SK-N-SH (cell line): ENCODE results near the gene SRD5A3. TPM values are rescaled to one million over a fixed set of nuclear protein-coding genes. Genes with fewer than 3 reads are reported as not detected.
"Not testable (repeated sequence)": the region's sequence is repeated elsewhere in the genome, so short reads cannot be mapped to it uniquely, and the experiment has no call there.

Experiments used
- CTCF ChIA-PET: fragments of 300-600, 350-600 bp; formaldehyde crosslinking; extraction: SDS; loops from one replicate; lab custom pipeline; 2021; lab: Yijun Ruan, JAX
- POLR2A ChIA-PET: fragments of 350-600 bp; sonication (Branson Sonifier 250); formaldehyde crosslinking; extraction: SDS; loops from one replicate; lab custom pipeline; 2020; ENCODE audit warnings: antibody characterized with exemption, inconsistent platforms; lab: Yijun Ruan, JAX
- DNase-seq: peaks from one replicate; pipeline ENCODE4 v3.0.0; 2012
- H2AFZ ChIP-seq: fragments of 200-600 bp; sonication (generic); 2 replicates; pipeline ENCODE4 v1.8.1; 2016; ENCODE audit warnings: antibody characterized with exemption, mild to moderate bottlenecking, low read depth
- H3F3A ChIP-seq: fragments of 200-600 bp; sonication (generic); replicated peaks from 2 replicates; pipeline ENCODE3; 2016; ENCODE audit warnings: antibody characterized with exemption, mild to moderate bottlenecking; ENCODE audit not compliant: insufficient read depth
- H3K27ac ChIP-seq, 2 experiments: fragments of 200-500 bp in 1 of 2; fragments of 200-600 bp in 1 of 2; sonication (Bioruptor generic) in 1 of 2; sonication (generic), shearing (Covaris generic) in 1 of 2; 2 replicates each; pipeline versions ENCODE4 v1.5.1 to v1.6.1; 2014 to 2016; ENCODE audit warnings: low read depth in 2 of 2, inconsistent platforms in 1 of 2, low read length in 1 of 2, mild to moderate bottlenecking in 1 of 2, mixed read lengths in 1 of 2
- H3K27me3 ChIP-seq: fragments of 200-600 bp; sonication (generic), shearing (Covaris generic); 2 replicates; pipeline ENCODE4 v1.6.1; 2016; ENCODE audit warnings: mixed run types; ENCODE audit not compliant: insufficient read depth
- H3K36me3 ChIP-seq, 2 experiments: fragments of 200-500 bp in 1 of 2; fragments of 200-600 bp in 1 of 2; sonication (Bioruptor generic) in 1 of 2; sonication (generic) in 1 of 2; replicated peaks in 1 of 2; 2 replicates each; pipeline versions ENCODE3 to v1.5.1; 2014 to 2016; ENCODE audit warnings: low read length in 1 of 2, mild to moderate bottlenecking in 1 of 2; ENCODE audit not compliant: insufficient read depth in 2 of 2, control insufficient read depth in 1 of 2
- H3K4me1 ChIP-seq, 2 experiments: fragments of 200-500 bp in 1 of 2; fragments of 200-600 bp in 1 of 2; sonication (Bioruptor generic) in 1 of 2; sonication (generic), shearing (Covaris generic) in 1 of 2; 2 replicates each; pipeline versions ENCODE4 v1.5.1 to v1.6.1; 2014 to 2016; ENCODE audit warnings: low read depth in 1 of 2, low read length in 1 of 2, mixed run types in 1 of 2; ENCODE audit not compliant: insufficient read depth in 2 of 2, control insufficient read depth in 1 of 2
- H3K4me2 ChIP-seq: fragments of 200-600 bp; sonication (generic), shearing (Covaris generic); 2 replicates; pipeline ENCODE4 v1.6.1; 2017; ENCODE audit warnings: mixed run types
- H3K4me3 ChIP-seq, 2 experiments: fragments of 200-500 bp in 1 of 2; fragments of 200-600 bp in 1 of 2; sonication (Bioruptor generic) in 1 of 2; sonication (generic), shearing (Covaris generic) in 1 of 2; 2 replicates each; pipeline versions ENCODE4 v1.5.1 to v1.8.1; 2014 to 2016; ENCODE audit warnings: low read depth in 2 of 2, inconsistent platforms in 1 of 2, low read length in 1 of 2, mild to moderate bottlenecking in 1 of 2, mixed read lengths in 1 of 2, moderate library complexity in 1 of 2
- H3K79me2 ChIP-seq: fragments of 200-600 bp; sonication (generic); 2 replicates; pipeline ENCODE4 v1.8.1; 2017; ENCODE audit warnings: mild to moderate bottlenecking; ENCODE audit not compliant: insufficient read depth
- H3K9ac ChIP-seq: fragments of 200-600 bp; sonication (generic); 2 replicates; pipeline ENCODE4 v1.6.1; 2017; ENCODE audit warnings: mixed run types
- H3K9me2 ChIP-seq: fragments of 200-600 bp; sonication (generic); 2 replicates; pipeline ENCODE4 v1.6.1; 2017; ENCODE audit warnings: mixed run types
- H3K9me3 ChIP-seq: fragments of 200-600 bp; sonication (generic); 2 replicates; pipeline ENCODE4 v1.6.1; 2017; ENCODE audit warnings: mixed run types, mild to moderate bottlenecking, moderate library complexity
- H4K20me1 ChIP-seq: fragments of 200-600 bp; sonication (generic); 2 replicates; pipeline ENCODE4 v1.6.1; 2017; ENCODE audit warnings: mild to moderate bottlenecking, mixed run types; ENCODE audit not compliant: insufficient read depth
- EP300 ChIP-seq, 2 experiments: IDR thresholded peaks; 2 replicates each; pipeline versions ENCODE4 v1.4.0 to v1.6.1; 2012; ENCODE audit warnings: borderline replicate concordance in 1 of 2, low read depth in 1 of 2, low read length in 1 of 2
- EZH2phosphoT487 ChIP-seq: fragments of 200-600 bp; sonication (generic); IDR thresholded peaks from 2 replicates; pipeline ENCODE4 v1.6.1; 2017; ENCODE audit warnings: low read depth, mixed run types, mild to moderate bottlenecking, antibody characterized with exemption, moderate library complexity, borderline replicate concordance
- FOSL2 ChIP-seq: IDR thresholded peaks from 2 replicates; pipeline ENCODE4 v1.4.0; 2012; ENCODE audit warnings: low read depth, mild to moderate bottlenecking, moderate library complexity, borderline replicate concordance
- FOXM1 ChIP-seq: IDR thresholded peaks from 2 replicates; pipeline ENCODE4 v1.4.0; 2012; ENCODE audit warnings: low read depth, mild to moderate bottlenecking
- GATA2 ChIP-seq: sonication (generic); formaldehyde crosslinking; IDR thresholded peaks from 2 replicates; pipeline ENCODE4 v1.5.0; 2020; ENCODE audit warnings: mild to moderate bottlenecking, missing genetic modification reagents
- MXI1 ChIP-seq: IDR thresholded peaks from 2 replicates; pipeline ENCODE4 v1.6.1; 2012; ENCODE audit warnings: mild to moderate bottlenecking, low read depth, low read length, improper control_type of control experiment
- RAD21 ChIP-seq: IDR thresholded peaks from 2 replicates; pipeline ENCODE4 v1.6.1; 2012; ENCODE audit warnings: mild to moderate bottlenecking, low read length
- WGBS: methylation state at CpG from one replicate; pipeline ENCODE4 v1.1.6; 2017; ENCODE audit warnings: low lambda C conversion rate; 5-methylcytosine and 5-hydroxymethylcytosine counted together
- polyA plus RNA-seq, 3 experiments: library from polyadenylated mRNA; depleted of rRNA; stranded (reverse); fragments of >200 nt; gene quantifications; 2 replicates each; pipeline ENCODE4 v1.2.3, GENCODE V29; 2012
- TF ChIP-seq, protein P1 (sequence below): IDR thresholded peaks from 2 replicates; pipeline ENCODE4 v1.4.0; 2012; ENCODE audit warnings: low read depth, borderline replicate concordance
- TF ChIP-seq, protein P2 (sequence below): IDR thresholded peaks from 2 replicates; pipeline ENCODE4; 2012

Gene SRD5A3
- polyA plus RNA-seq, 1 of the 3 experiments (the other 2 are of a cell fraction) = 5.1 TPM

DNA sequence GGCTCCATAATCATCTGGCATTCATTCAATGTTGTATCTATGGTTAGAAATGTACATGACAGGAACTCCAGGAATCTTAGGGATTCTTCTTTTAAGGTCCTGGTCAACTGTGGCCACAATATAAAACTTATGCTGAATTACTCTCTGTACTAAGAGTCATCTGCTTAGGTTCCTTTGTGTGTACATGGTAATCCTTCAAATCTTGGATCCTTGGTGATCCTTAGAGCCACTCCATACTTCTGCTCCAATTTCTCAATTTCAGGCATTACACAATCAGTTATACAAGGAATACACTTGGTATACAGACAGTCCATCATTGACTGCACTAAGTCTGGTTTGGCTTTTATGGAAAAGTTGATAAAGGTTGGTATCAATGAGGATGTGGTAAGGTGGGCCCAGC is 5.8 kb downstream of the SRD5A3 start:
- peaks cover 6% of the 10 kb centered on the region; the same call in 1 of the 2 replicates for H3K79me2 ChIP-seq
- POLR2A ChIA-PET = no interaction called here
- DNase-seq = no peak
- TF ChIP-seq, protein P1, sequence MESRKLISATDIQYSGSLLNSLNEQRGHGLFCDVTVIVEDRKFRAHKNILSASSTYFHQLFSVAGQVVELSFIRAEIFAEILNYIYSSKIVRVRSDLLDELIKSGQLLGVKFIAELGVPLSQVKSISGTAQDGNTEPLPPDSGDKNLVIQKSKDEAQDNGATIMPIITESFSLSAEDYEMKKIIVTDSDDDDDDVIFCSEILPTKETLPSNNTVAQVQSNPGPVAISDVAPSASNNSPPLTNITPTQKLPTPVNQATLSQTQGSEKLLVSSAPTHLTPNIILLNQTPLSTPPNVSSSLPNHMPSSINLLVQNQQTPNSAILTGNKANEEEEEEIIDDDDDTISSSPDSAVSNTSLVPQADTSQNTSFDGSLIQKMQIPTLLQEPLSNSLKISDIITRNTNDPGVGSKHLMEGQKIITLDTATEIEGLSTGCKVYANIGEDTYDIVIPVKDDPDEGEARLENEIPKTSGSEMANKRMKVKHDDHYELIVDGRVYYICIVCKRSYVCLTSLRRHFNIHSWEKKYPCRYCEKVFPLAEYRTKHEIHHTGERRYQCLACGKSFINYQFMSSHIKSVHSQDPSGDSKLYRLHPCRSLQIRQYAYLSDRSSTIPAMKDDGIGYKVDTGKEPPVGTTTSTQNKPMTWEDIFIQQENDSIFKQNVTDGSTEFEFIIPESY = no peak
- TF ChIP-seq FOXM1 (no peak), EZH2phosphoT487 (no peak), MXI1 (no peak)
- TF ChIP-seq, all 33 proteins: peak for 0
- Histone ChIP-seq H3K36me3 (no peaks in the 10 kb centered on the region), H3K4me1 (peaks cover 2% of the 10 kb centered on the region in 2 experiments; a peak in 2 of 4 replicates), H3K9ac (no peak overlapping the region), H3K4me3 (no peak overlapping the region), H2AFZ (no peak overlapping the region), H3K4me2 (no peak overlapping the region), H4K20me1 (no peaks in the 10 kb centered on the region), H3K27ac (no peak overlapping the region), H3K27me3 (no peaks in the 10 kb centered on the region), H3F3A (no peaks in the 10 kb centered on the region), H3K9me3 (no peaks in the 10 kb centered on the region), H3K9me2 (no peaks in the 10 kb centered on the region)
- CTCF ChIA-PET = no interaction called here

DNA sequence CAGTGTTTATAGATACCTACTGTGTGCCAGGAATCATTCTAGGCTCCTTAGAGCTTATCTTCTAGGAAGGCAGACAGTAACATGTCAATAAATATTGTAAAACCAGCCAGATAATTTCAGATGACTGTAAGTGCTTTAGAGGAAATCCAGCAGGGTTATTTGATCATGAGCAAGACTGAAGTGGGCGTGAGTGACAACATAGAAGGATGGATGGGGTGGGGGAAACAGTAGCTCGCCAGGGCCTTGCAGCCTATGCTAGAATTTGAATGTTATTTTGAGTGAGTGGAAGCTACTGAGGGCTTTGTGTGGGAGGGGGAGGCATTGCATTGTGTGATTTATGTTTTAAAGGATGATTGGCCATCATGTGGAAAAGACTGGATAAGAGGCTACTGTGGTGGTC is 6.7 kb downstream of the SRD5A3 start:
- no peak overlapping the region for H3K4me2 ChIP-seq
- H3K36me3 ChIP-seq = no peaks in the 10 kb centered on the region
- POLR2A ChIA-PET = no interaction called here
- no peak overlapping the region for H3K9ac ChIP-seq
- H3K79me2 ChIP-seq = peaks cover 6% of the 10 kb centered on the region; the same call in 1 of the 2 replicates
- H4K20me1 ChIP-seq = no peaks in the 10 kb centered on the region
- peaks cover 0 to 7% of the 10 kb centered on the region in 2 experiments; a peak in 1 of 4 replicates for H3K4me1 ChIP-seq
- WGBS = 85% methylated on average over 2 of the region's 2 CpGs
- no peak for DNase-seq
- H3K4me3 ChIP-seq = no peak overlapping the region
- CTCF ChIA-PET = no interaction called here
- no peaks in the 10 kb centered on the region for H3K27me3 ChIP-seq
- TF ChIP-seq GATA2 (CRISPR knock-in tag) (no peak), FOXM1 (no peak), EZH2phosphoT487 (no peak), RAD21 (no peak), EP300 (IDR thresholded peaks at IDR 0.05; ENCODE audit: borderline replicate concordance in 1 of 2, low read depth in 1 of 2, low read length in 1 of 2) (no peak), FOSL2 (no peak)
- TF ChIP-seq, protein P2, sequence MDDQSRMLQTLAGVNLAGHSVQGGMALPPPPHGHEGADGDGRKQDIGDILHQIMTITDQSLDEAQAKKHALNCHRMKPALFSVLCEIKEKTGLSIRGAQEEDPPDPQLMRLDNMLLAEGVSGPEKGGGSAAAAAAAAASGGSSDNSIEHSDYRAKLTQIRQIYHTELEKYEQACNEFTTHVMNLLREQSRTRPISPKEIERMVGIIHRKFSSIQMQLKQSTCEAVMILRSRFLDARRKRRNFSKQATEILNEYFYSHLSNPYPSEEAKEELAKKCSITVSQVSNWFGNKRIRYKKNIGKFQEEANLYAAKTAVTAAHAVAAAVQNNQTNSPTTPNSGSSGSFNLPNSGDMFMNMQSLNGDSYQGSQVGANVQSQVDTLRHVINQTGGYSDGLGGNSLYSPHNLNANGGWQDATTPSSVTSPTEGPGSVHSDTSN = no peak
- TF ChIP-seq, all 33 proteins: peak for 0
- H3K27ac ChIP-seq = no peak overlapping the region
- H3F3A ChIP-seq = peaks cover 2% of the 10 kb centered on the region
- no peak overlapping the region for H2AFZ ChIP-seq
- H3K9me3 ChIP-seq = no peaks in the 10 kb centered on the region
- no peaks in the 10 kb centered on the region for H3K9me2 ChIP-seq

DNA sequence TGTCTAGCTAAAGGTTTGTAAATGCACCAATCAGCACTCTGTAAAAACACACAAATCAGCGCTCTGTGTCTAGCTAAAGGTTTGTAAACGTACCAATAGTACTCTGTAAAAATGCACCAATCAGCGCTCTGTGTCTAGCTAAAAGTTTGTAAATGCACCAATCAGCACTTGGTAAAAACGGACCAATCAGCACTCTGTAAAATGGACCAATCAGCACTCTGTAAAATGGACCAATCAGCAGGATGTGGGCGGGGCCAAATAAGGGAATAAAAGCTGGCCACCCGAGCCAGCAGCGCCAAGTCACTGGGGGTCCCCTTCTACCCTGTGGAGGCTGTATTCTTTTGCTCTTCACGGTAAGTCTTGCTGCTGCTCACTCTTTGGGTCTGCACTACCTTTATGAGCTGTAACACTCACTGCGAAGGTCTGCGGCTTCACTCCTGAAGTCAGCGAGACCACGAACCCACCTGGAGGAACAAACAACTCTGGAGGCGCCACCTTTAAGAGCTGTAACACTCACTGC is 7.2 kb downstream of the SRD5A3 start:
- H4K20me1 ChIP-seq, DNase-seq, H3F3A ChIP-seq, H3K27me3 ChIP-seq, H3K9me3 ChIP-seq, CTCF ChIA-PET, H3K36me3 ChIP-seq, H3K4me1 ChIP-seq, H3K79me2 ChIP-seq, H2AFZ ChIP-seq, H3K4me3 ChIP-seq, H3K4me2 ChIP-seq, POLR2A ChIA-PET, H3K9me2 ChIP-seq, H3K27ac ChIP-seq, H3K9ac ChIP-seq: not testable (repeated sequence)
- WGBS = 84% methylated on average over 13 of the region's 13 CpGs
